IMR-90 (cell line): ENCODE measurements around the gene UCHL1. TPM values are rescaled to one million over a fixed set of nuclear protein-coding genes. Genes with fewer than 3 reads are reported as not detected.

ENCODE experiments used
- ATAC-seq: fragments of 200-7000 bp; cut with Tn5 transposase; 2 replicates; pipeline ENCODE4 v1.9.1; 2020; ENCODE audit warnings: low read depth, mild to moderate bottlenecking, moderate library complexity
- BruUV-seq: library from RNA; stranded (reverse); fragments of 400-500 nt; replicated peaks from 2 replicates; lab custom pipeline; 2021; lab: Mats Ljungman, UMichigan
- CTCF ChIA-PET: fragments of 300-600 bp; formaldehyde crosslinking; extraction: SDS; loops from one replicate; lab custom pipeline; 2021; ENCODE audit warnings: antibody characterized with exemption; lab: Yijun Ruan, JAX
- POLR2A ChIA-PET: fragments of 300-600 bp; sonication (Branson Sonifier 250); formaldehyde crosslinking; loops from one replicate; lab custom pipeline; 2022; ENCODE audit warnings: antibody characterized with exemption; ENCODE audit not compliant: unreplicated experiment; lab: Charles Lee
- DNase-seq: peaks from one replicate; pipeline ENCODE4 v3.0.0; 2013
- H2AFZ ChIP-seq: replicated peaks from 2 replicates; pipeline ENCODE3; 2013; ENCODE audit warnings: low read length, mild to moderate bottlenecking; ENCODE audit not compliant: poor library complexity
- H2AK5ac ChIP-seq: 2 replicates; pipeline ENCODE4 v1.6.1; 2013; ENCODE audit warnings: low read depth, low read length, inconsistent platforms
- H2AK9ac ChIP-seq: replicated peaks from 2 replicates; pipeline ENCODE3; 2013; ENCODE audit warnings: mild to moderate bottlenecking, low read depth, low read length, moderate library complexity; ENCODE audit not compliant: poor library complexity
- H2BK120ac ChIP-seq: 2 replicates; pipeline ENCODE4 v1.6.1; 2013; ENCODE audit warnings: low read depth, low read length, inconsistent platforms
- H2BK15ac ChIP-seq: 3 replicates; pipeline ENCODE4 v1.6.1; 2013; ENCODE audit warnings: low read depth, low read length, inconsistent platforms
- H2BK20ac ChIP-seq: 2 replicates; pipeline ENCODE4 v1.6.1; 2013; ENCODE audit warnings: low read depth, mild to moderate bottlenecking, inconsistent platforms, low read length, moderate library complexity
- H2BK5ac ChIP-seq: 2 replicates; pipeline ENCODE4 v1.6.1; 2013; ENCODE audit warnings: mild to moderate bottlenecking, low read depth, low read length, inconsistent platforms; ENCODE audit not compliant: poor library complexity, severe bottlenecking
- H3K14ac ChIP-seq: replicated peaks from 2 replicates; pipeline ENCODE4 v1.6.1; 2013; ENCODE audit warnings: low read depth, low read length, inconsistent platforms
- H3K18ac ChIP-seq: 2 replicates; pipeline ENCODE4 v1.6.1; 2013; ENCODE audit warnings: low read depth, low read length, control low read depth
- H3K23ac ChIP-seq: 2 replicates; pipeline ENCODE4 v1.6.1; 2013; ENCODE audit warnings: low read depth, low read length, inconsistent platforms
- H3K27ac ChIP-seq: 2 replicates; pipeline ENCODE4 v1.5.1; 2013; ENCODE audit warnings: mild to moderate bottlenecking, control low read depth, low read length; ENCODE audit not compliant: insufficient read depth
- H3K27me3 ChIP-seq: 2 replicates; pipeline ENCODE4 v1.6.1; 2013; ENCODE audit warnings: low read length; ENCODE audit not compliant: control insufficient read depth, insufficient read depth
- H3K36me3 ChIP-seq: 2 replicates; pipeline ENCODE4 v1.6.1; 2013; ENCODE audit warnings: low read length, mixed read lengths; ENCODE audit not compliant: control insufficient read depth, insufficient read depth
- H3K4ac ChIP-seq: 2 replicates; pipeline ENCODE4 v1.6.1; 2013; ENCODE audit warnings: low read depth, low read length, inconsistent platforms
- H3K4me1 ChIP-seq: 2 replicates; pipeline ENCODE4 v1.6.1; 2013; ENCODE audit warnings: low read length, mixed read lengths; ENCODE audit not compliant: control insufficient read depth, insufficient read depth
- H3K4me2 ChIP-seq: 2 replicates; pipeline ENCODE4 v1.6.1; 2013; ENCODE audit warnings: low read depth, mild to moderate bottlenecking, control low read depth, low read length, moderate library complexity
- H3K4me3 ChIP-seq: 2 replicates; pipeline ENCODE4 v1.5.1; 2013; ENCODE audit warnings: low read depth, mild to moderate bottlenecking, control low read depth, low read length, moderate library complexity; ENCODE audit not compliant: insufficient read depth
- H3K56ac ChIP-seq: 2 replicates; pipeline ENCODE4 v1.6.1; 2013; ENCODE audit warnings: low read length, inconsistent platforms; ENCODE audit not compliant: insufficient read depth; ENCODE audit errors: extremely low read depth
- H3K79me1 ChIP-seq, 2 experiments: 2 replicates each; pipeline ENCODE4 v1.6.1; 2013; ENCODE audit warnings: low read length in 2 of 2, inconsistent platforms in 1 of 2, low read depth in 1 of 2
- H3K9ac ChIP-seq: 2 replicates; pipeline ENCODE4 v1.6.1; 2013; ENCODE audit warnings: low read depth, low read length, control low read depth
- H3K9me1 ChIP-seq: 2 replicates; pipeline ENCODE4 v1.6.1; 2013; ENCODE audit warnings: low read length, inconsistent platforms; ENCODE audit not compliant: insufficient read depth
- H3K9me3 ChIP-seq: 2 replicates; pipeline ENCODE4 v1.6.1; 2013; ENCODE audit warnings: low read length; ENCODE audit not compliant: control insufficient read depth, insufficient read depth
- H4K20me1 ChIP-seq: 2 replicates; pipeline ENCODE4 v1.6.1; 2013; ENCODE audit warnings: low read length, inconsistent platforms; ENCODE audit not compliant: insufficient read depth
- H4K5ac ChIP-seq: 2 replicates; pipeline ENCODE4 v1.6.1; 2013; ENCODE audit warnings: mild to moderate bottlenecking, low read depth, low read length, control low read depth
- H4K8ac ChIP-seq, 2 experiments: 2 replicates each; pipeline ENCODE4 v1.6.1; 2013; ENCODE audit warnings: low read depth in 2 of 2, low read length in 2 of 2, control low read depth in 1 of 2, inconsistent platforms in 1 of 2
- H4K91ac ChIP-seq: 2 replicates; pipeline ENCODE4 v1.6.1; 2013; ENCODE audit warnings: low read depth, low read length, inconsistent platforms; ENCODE audit not compliant: insufficient read depth
- BHLHE40 ChIP-seq: fragments of 150-350 bp; IDR thresholded peaks from 2 replicates; pipeline ENCODE4 v1.6.1; 2016; ENCODE audit warnings: mild to moderate bottlenecking, low read depth, low read length
- CEBPB ChIP-seq: IDR thresholded peaks from 2 replicates; pipeline ENCODE4 v1.6.1; 2012; ENCODE audit warnings: low read depth, low read length, improper control_type of control experiment
- CHD1 ChIP-seq: IDR thresholded peaks from 2 replicates; pipeline ENCODE4 v1.6.1; 2012; ENCODE audit warnings: low read depth, low read length, improper control_type of control experiment
- FOS ChIP-seq: fragments of 150-350 bp; IDR thresholded peaks from 2 replicates; pipeline ENCODE4 v1.6.1; 2016; ENCODE audit warnings: low read depth, low read length
- MAFK ChIP-seq: IDR thresholded peaks from 2 replicates; pipeline ENCODE4 v1.6.1; 2012; ENCODE audit warnings: low read depth, low read length, improper control_type of control experiment
- MAZ ChIP-seq: IDR thresholded peaks from 2 replicates; pipeline ENCODE4 v1.6.1; 2012; ENCODE audit warnings: low read depth, mild to moderate bottlenecking, low read length, improper control_type of control experiment, moderate library complexity, borderline replicate concordance
- MXI1 ChIP-seq: IDR thresholded peaks from 2 replicates; pipeline ENCODE4 v1.6.1; 2012; ENCODE audit warnings: low read depth, mild to moderate bottlenecking, low read length, moderate library complexity, borderline replicate concordance
- RAD21 ChIP-seq: IDR thresholded peaks from 2 replicates; pipeline ENCODE4 v1.6.1; 2012; ENCODE audit warnings: low read length, improper control_type of control experiment
- RFX5 ChIP-seq: IDR thresholded peaks from 2 replicates; pipeline ENCODE4 v1.8.0; 2012; ENCODE audit warnings: low read depth, mild to moderate bottlenecking, low read length, moderate library complexity
- WGBS, 2 experiments: methylation state at CpG; one replicate each; pipeline versions ENCODE4 v1.1.5 to v1.1.7; 2013; ENCODE audit warnings: missing lambda C conversion rate in 2 of 2; ENCODE audit not compliant: insufficient read length in 1 of 2; ENCODE audit errors: extremely low coverage in 2 of 2; 5-methylcytosine and 5-hydroxymethylcytosine counted together
- dilution Hi-C: fragments of 300-500 bp; cut with HindIII; formaldehyde crosslinking; loops from one replicate; pipeline ENCODE4 v1.14.3; 2018; ENCODE audit warnings: low sequenced_read_pairs; ENCODE audit not compliant: unreplicated experiment
- in situ Hi-C: fragments of 300-500 bp; cut with MboI; formaldehyde crosslinking; loops from 3 replicates; pipeline ENCODE4 v1.14.3; 2019; ENCODE audit warnings: low sequenced_read_pairs, inconsistent platforms, mixed read lengths
- intact Hi-C: fragments of 100-400 bp; cut with micrococcal nuclease; formaldehyde crosslinking; loops from 2 replicates; pipeline ENCODE4 v1.10.0; 2022
- polyA plus RNA-seq, 3 experiments: library from polyadenylated mRNA; depleted of rRNA; stranded (reverse); fragments of >200 nt; gene quantifications; 2 replicates each; pipeline ENCODE4 v1.2.3, GENCODE V29; 2012; ENCODE audit warnings: low replicate concordance in 1 of 3
- total RNA-seq: library from RNA; depleted of rRNA; stranded (reverse); fragments of >200 nt; gene quantifications from 2 replicates; pipeline ENCODE4 v1.2.3, GENCODE V29; 2012
- TF ChIP-seq, protein P1 (sequence below): fragments of 150-350 bp; IDR thresholded peaks from 2 replicates; pipeline ENCODE4 v1.6.1; 2016; ENCODE audit warnings: low read depth, mild to moderate bottlenecking, low read length, moderate library complexity, borderline replicate concordance

The UCHL1 gene
- total and polyA plus RNA-seq, 2 of the 4 experiments (the other 2 are of a cell fraction) = 972 to 2,118 TPM

GRCh38 chr4:41227902-41228301, 28.8 kb upstream of the UCHL1 start:
- Histone ChIP-seq H2BK120ac (no peak overlapping the region), H3K23ac (no peak overlapping the region), H4K5ac (no peak overlapping the region), H3K9ac (no peak overlapping the region), H4K8ac (no peak overlapping the region), H3K4me2 (no peak overlapping the region), H3K18ac (no peak overlapping the region), H3K56ac (no peak overlapping the region), H3K14ac (no peak overlapping the region), H3K4ac (no peak overlapping the region), H4K91ac (no peak overlapping the region), H3K4me3 (no peak overlapping the region), H2AFZ (no peak overlapping the region), H2AK5ac (no peak overlapping the region), H3K27ac (no peak overlapping the region), H2BK15ac (no peak overlapping the region), H3K4me1 (no peaks in the 10 kb centered on the region), H3K79me1 (no peaks in the 10 kb centered on the region), H2BK20ac (no peak overlapping the region), H2AK9ac (no peak overlapping the region), H3K27me3 (peaks cover 4% of the 10 kb centered on the region; the same call in 1 of the 2 replicates), H3K9me3 (no peaks in the 10 kb centered on the region), H3K36me3 (no peaks in the 10 kb centered on the region), H3K9me1 (no peaks in the 10 kb centered on the region), H4K20me1 (no peaks in the 10 kb centered on the region), H2BK5ac (no peak overlapping the region)
- intact Hi-C loops (no loop called here), dilution Hi-C loops (no loop called here), in situ Hi-C loops (loop anchor here (25.0 kb wide), 1 partner anchor 491 kb away; the partner anchor contains the start of gene NSUN7)
- no TSS peak for BruUV-seq
- TF ChIP-seq MAFK (no peak), FOS (no peak), CHD1 (no peak), MXI1 (no peak), CEBPB (no peak), RFX5 (no peak), BHLHE40 (no peak), RAD21 (no peak), MAZ (no peak)
- TF ChIP-seq, protein P1, sequence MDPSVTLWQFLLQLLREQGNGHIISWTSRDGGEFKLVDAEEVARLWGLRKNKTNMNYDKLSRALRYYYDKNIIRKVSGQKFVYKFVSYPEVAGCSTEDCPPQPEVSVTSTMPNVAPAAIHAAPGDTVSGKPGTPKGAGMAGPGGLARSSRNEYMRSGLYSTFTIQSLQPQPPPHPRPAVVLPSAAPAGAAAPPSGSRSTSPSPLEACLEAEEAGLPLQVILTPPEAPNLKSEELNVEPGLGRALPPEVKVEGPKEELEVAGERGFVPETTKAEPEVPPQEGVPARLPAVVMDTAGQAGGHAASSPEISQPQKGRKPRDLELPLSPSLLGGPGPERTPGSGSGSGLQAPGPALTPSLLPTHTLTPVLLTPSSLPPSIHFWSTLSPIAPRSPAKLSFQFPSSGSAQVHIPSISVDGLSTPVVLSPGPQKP = no peak
- WGBS, 2 experiments = no CpG with 5 or more reads among the region's 4 CpGs
- POLR2A ChIA-PET = no interaction called here
- no peak for ATAC-seq
- CTCF ChIA-PET = no interaction called here
- no peak for DNase-seq
